Stimulated activated CD8-positive, alpha-beta memory T cell treated with anti-CD3 and anti-CD28 coated beads, Interleukin-15, amount 100 ng/mL, for 1 hour (primary cell): Measurements from ENCODE around the gene VAC14.

Source experiments
- DNase-seq: peaks from one replicate; pipeline ENCODE4 v3.0.0-alpha.2; 2020; ENCODE audit warnings: low read depth

Gene VAC14

DNA sequence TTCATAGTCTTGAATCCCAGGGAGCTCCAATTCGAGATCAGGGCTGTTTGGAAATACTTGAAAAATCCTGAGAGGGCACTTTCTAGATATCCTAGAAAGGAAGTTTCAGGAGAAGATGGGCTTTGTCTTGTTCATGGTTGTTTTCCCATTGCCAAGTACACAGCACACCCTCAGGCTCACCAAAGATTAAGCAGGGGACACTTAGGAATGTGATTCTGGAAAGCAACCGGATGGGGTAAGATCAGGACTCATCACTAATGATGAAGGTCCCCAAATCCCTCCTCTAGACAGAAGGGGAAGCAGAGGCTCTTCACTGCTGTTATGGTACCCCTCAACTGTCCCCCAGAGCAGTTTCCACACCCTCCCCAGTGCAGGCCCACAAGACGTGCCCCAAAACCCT lies 40.7 kb downstream of the VAC14 start:
- DNase-seq: no peak

DNA sequence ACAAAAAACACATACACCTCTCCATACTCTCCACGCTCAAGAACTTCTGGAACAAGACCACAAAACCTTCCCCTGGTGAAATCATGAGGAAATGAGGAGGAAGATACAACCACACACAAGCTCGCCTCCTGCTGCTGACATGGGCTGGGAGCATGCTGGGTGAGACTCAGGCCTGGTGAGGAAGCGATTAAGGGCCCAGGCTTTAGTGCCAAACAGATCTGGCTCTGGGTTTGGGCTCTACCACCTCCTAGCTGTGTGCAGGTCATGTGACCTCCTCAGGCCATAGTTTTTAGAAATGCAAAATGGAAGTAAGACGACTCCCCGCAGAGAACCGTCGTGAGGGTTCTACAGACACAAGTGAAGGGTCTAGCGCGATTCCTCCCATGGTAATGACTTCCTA lies 41.3 kb downstream of the VAC14 start:
- DNase-seq: no peak

DNA sequence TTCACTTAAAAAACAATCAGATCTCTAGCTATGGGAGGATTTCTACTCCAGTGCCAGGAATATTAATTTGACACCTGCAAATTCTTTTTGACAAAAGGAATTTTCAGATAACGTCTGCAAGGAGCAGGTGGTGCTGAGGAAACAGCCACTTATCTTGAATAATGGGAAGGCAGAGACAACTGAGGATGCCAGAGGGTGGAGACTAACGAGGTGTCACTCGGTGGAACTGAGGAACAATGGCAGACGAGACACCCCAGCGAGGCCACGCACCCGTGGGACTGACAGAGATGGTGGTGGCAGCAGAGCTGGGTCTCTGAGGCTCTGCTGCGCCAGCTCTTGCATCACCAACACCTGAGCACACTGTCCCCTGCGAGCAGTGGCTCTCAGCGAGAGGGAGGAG lies 42.2 kb downstream of the VAC14 start:
- DNase-seq: no peak

DNA sequence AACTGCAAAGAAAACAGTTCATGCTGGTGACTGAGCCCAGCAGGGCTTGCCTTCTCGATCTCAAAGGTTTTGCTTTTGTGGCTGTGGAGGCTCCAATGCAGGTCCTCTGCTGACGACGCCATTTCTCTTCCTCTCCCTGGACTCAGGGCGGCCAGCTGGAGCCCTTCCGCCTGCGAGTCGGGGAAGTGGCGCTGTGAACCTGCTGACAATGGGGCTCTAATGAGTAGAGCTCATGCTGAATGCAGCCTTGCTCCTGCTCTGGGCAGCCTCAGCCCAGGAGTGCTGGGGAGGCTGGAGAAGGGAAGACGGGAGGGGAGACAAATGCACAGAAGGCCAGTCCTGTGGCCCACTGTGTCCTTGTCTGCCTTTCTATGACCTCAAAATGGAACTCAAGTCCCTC lies 43.8 kb downstream of the VAC14 start:
- DNase-seq: no peak

DNA sequence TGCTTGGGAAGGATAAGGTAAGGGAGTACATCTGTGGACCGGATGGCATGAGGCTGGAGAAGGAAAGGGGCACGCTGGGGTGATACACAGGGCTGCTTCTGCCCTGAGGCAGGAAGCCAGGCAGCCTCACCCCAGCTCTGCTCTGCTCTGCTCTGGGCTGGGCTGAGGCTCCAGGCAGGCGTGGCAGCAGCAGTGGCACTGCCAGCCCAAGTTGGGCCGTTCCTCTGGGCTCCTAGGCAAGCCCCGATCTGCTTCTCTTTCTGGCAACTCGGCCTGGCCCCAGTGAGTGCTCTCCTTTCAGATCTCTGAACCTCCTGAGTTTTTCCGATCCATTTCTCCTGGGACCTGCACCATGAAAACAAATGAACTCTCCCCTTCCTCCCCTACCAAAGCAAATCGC lies 44.9 kb downstream of the VAC14 start:
- DNase-seq: no peak

DNA sequence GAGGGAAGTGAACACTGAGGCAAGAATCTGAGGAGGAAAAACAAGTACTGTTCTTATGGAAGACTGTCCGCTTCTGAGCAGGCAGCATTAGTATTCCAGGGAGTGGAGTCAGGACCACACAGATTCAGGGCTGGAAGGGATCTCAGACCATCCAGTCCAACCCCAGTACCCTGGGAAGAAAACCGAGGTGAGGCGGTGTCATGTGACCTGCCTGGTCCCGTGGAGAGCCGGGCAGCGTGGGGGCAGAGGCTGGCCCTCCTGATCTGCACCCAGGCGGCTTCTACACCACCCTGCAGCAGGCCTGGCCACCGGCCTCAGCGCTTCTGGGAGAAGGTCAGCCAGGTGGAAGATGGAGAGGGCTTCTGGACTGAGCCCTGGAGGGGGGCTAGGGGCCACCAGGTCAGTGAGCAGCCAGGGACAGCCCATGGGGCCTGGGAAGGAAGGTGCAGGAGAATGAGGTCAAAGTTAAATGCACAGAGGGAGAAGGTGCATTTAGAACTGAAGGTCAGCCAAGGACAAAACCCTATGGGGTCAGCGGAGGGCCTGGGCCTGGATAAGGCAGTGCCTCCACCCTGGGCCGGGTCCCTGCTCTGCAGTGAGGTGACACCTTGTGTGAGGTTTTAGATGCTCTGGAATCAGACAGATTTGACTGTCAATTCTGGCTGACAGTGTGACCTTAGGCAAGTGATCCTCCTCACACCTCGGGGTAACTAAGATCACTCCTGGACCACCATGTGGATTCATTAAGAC lies 45.9 kb downstream of the VAC14 start:
- DNase-seq: no peak

DNA sequence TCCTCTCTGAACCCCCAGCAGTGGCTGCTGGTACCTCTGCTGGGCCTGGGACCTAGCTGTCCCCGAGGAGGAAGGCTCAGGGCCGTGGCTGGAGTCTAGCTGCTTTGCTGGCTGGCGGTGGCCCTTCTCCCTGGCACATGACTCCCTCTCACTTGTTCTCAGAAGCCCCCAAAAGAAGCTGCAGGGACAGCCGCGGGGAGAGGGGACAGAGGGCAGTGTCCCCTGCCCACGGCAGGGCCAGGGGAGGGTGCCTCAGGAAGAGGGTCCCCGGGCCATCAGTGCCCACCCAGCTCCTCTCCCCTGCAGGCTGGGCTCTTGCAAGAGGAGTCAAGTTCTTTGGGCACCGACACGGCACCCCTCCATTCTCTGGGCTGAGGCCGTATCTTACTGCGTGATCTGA lies 46.6 kb downstream of the VAC14 start:
- DNase-seq: no peak

DNA sequence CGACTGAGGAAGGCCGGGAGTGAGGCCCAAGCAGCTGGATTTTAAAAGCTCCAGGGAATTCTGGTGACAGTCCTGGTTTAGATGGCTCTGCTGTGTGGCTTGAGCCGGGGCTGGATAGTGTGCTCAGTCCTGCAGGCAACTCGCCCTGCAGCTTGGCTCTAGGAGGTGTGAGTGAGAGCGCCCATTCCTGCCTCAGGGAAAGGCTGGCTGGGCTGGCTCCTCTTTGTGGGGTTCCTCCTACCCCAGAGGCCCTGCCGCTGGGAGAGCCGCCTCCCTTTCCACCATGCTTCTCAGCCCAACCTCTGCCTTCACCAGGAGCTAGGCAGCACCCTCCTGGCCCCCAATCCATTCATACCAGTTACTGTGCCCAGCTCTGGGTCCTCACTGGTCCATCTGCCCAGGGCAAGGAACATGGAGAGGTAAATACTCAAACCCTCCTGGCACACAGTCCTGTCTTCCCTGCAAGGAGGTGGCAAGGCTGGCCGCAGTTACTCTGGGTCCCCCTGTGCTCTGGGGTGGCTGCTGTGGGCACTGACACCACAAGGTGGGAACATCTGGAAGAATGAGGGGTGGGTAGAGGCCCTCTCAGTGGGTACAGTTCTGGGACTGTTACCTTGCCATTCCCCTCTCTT lies 47.1 kb downstream of the VAC14 start:
- DNase-seq: no peak

DNA sequence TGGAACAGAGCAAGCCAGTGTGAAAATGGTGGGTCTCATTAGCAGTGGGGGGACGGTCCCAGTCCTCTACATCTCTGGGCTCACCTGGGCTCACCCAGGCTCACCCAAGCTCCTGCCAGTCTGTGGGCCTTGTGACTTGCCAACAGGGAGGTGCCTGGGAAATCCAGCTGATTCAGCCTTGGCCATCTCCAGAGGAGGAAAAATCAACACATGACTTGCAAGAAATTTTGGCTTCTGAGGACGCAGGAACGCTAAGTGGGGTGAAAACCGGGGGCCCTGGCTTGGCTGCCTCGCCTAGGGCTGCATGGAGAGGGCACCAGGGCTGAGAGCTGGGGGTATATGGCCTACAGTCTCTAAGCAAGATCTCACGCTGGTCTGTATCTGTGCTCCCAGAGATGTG lies 47.7 kb downstream of the VAC14 start:
- no peak for DNase-seq

DNA sequence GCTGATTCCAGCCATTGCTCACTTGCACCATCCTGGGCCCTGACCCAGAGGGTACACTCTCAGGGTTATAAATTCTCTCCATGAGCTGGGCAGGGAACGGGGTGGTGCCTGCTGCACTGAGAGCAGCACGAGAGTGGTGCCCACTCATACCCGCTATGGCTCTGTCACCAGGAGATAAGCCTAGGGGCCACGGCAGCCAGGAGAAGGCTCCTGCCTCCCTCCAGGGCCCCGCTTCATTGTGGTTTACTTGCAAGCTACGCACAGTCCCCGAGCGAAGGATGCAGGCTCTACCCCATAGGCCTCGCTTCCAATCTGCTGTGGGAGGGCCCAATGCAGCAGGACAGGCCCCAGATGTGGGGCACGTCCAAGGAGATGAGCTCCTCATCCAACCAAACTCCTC lies 48.5 kb downstream of the VAC14 start:
- no peak for DNase-seq

DNA sequence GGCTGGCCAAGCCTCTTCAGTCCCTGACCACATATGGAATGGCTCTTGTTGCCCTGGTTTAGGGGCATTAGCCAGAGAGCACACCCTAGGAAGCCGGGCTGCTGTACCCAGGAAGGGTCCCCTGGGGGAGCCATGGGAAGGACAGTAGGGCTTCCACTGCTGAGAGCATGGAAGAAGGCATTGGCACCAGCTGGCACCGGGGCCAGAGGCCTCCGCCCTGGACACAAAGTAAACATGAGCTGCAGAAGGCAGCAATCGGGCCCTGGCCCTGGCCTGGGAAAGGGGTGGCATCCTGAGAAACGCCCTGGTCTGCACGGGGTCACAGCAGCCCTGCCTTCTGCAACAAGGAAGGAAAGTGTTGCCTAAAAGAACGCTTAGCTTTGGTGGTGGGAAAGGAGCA lies 49.4 kb downstream of the VAC14 start:
- no peak for DNase-seq

DNA sequence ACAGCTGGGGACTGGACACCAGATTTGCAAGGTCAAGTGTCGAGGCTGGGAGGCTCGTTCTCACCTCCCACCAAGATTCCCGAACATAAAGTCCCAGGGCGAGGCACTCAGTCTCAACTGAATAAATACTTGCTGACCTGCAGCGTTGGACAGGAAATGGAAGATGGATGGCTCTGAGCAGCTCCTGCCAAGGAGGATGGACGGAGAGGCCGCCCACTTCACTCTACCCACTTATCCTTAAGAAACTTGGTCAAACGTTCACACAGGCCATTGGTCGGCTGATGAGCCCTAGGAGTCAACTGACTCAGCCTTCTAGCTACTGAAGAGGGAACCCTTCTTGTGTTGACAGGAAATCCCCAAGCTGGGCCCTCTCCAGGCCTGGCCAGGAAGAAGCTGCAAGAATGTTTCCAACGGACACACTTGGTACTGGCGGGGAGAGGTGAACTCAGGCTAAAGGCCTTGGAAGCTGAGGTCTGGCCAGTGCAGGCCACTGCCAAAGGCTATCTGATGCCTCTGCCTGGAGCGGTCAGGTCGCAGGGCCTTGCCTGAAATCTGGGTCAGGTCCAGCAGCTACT lies 50.0 kb downstream of the VAC14 start:
- no peak for DNase-seq

DNA sequence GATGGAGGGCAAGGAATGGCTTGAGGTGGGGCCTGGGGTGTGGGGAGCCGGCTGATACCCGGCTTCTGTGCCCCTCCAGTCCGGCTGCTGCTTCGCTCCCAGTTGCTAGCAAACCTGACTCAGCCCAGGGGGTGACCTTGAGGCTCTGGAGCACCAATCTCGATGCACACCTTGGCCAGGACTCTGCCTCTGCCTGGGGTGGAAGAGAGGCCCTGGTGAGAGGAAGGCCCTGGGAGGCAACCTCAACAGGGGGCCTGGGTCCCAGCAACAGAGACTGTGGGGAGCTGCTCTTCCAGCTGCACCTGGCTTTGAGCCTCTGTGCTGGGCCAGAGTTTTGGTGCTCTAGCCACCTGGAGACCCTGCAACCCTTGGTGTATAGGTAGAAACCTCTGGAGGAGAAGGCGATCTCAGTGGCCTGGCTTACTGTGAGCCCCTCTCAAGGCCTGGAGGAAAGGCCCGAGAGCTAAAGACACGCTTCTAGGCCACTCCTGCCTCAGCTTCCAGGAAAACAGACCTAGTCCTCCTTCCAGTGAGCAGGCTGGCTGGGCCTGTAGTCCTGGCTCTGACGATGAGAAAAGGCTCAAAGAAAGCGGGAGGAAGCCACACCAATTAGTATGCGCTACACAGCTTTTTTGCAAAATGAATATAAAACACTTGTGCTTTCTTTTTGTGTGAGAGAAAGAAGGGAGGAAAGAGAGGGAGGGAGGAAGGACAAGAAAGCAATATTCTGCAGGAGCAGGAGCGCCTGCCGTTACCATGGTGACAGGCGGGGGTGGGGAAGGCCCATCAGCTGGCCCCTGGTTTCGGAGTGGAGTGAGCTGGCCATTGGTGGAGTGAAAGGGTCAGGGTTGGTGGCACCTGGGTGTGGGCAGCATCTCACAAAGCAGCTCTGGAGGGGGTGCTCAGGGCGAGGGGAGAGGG lies 51.0 kb downstream of the VAC14 start:
- DNase-seq: no peak

DNA sequence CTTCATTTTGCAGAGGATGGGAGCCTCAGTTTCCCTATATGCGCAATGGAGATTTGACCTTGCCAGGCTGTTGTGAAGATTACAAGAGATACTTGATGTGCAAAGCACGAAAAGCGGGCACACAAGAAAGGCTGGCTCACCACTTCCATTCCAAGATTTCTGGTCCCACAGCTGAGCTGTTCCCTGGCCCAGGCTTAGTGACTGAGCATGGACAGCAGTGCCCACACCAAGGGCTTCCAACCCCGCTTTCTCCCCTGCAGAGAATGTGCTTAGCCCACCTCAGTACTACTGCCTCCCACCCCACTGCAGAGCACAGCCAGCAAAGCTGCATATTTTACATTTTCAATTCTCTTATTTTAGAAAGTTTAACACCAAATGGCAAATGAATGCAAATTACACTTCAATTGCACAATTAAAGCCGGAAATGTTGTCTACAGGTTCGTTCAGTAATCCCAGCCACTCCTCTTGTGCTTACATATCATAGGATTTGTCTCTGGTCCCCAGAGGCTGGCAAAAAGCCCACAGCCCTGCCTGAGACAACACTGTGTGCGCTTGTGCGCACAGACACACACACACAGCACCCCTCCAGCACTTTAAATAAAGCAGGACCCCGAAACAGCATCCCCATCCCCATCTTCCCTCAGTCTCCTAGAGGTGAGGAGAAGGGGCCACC lies 51.8 kb downstream of the VAC14 start:
- DNase-seq: no peak

DNA sequence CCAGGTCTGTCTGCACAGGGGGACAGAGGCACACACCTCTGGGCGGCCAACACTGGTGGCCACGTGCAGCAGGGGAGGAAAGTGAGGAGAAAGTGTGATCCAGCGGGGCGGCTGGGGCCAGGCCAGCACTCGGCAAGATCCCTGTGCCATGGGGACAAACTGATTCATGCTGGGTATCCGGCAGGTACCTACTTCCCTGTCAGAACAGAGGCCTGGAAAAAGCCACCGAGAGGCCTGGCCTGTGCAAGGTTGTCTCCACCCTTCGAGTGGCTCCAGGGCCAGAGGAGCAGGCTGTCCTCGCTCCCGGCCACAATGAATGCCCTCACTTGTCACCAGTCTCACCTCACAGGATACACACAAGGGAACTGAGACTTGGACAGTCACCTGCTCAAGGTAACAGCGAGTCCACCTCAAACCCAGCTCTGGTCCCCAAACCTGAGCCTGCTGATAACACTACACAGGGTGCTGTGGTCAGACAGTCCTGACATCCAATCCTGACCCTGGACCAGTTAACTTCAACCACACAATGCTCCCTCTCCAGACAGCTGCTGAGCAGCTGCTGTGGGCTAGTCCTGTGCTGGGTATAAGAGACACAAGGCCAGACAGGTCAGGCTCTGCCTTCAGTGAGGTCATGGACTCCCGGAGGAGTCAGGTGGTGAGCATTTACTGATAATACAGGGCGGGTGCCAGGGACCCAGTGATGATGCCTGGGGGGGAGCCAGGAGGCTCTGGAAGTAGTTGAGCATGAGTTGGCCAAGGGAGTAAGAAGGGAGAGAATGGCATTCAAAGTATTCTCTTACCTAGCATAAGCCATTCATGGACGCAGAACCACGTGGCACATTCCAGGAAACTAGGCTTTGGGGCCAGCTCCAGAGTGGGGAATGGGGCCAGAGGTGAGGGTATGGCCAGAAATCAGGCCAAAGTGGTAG lies 53.0 kb downstream of the VAC14 start:
- DNase-seq: no peak

DNA sequence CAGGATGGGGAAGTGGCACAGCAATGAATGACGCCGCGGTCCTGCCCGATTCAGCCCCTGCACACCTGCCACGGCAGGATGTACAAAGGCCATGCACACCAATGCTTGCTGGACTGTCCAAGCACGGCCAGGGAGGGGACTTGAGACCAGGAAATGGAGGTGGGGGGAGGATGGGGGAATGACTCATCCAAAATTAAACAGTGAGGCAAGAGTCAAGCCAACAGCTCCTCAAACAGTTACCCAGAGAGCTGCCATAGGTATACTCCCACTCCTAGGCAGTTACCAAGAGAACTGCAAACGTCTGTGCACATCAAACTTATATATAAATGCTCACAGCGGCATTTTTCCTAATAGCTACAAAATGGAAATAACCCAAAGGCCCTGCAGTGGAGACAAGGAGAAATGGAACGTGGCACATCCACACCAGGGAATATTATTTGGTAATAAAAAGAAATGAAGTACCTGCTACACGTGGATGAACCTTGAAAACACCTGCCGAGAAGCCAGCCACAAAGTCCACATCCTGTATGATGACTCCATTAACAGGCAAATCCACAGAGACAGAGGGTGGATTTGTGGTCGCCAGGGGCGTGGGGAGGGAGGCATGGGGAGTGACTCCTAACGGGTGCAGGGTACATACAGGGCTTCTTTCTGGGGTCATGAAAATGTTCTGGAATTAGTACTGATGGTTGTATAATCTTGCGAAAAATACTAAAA lies 54.1 kb downstream of the VAC14 start:
- DNase-seq: no peak

DNA sequence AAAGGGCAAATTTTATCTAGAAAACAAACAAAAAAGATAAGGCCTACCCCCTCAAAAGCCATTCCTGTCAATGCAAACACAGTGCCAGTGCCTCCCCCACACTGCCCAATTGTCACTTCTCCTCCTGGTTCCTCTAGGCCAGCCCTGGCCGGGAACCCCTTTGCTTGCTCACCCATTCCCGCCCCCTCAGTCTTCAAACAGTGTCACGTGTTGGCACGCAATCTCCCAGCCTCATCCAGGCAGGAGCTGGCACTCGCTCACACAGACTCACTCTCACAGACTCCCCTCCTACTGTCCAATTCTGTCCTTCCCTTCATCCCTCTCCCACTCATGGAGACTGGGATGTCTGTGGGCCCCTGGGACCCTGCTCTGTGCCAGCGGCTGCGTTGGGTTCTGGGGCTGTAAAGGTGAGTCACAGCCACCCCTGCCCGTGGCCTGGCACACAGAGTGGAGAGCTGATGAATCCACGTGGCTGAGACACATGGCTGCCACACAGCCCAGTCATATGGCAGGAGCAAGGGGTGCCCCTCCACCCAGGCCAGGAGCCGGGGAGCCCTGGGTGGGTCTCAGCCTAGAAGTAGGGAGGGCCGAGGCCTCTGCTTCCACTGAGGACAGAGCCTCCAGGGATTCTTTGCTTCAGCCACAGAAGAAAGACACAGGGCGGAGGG lies 54.8 kb downstream of the VAC14 start:
- DNase-seq: no peak

DNA sequence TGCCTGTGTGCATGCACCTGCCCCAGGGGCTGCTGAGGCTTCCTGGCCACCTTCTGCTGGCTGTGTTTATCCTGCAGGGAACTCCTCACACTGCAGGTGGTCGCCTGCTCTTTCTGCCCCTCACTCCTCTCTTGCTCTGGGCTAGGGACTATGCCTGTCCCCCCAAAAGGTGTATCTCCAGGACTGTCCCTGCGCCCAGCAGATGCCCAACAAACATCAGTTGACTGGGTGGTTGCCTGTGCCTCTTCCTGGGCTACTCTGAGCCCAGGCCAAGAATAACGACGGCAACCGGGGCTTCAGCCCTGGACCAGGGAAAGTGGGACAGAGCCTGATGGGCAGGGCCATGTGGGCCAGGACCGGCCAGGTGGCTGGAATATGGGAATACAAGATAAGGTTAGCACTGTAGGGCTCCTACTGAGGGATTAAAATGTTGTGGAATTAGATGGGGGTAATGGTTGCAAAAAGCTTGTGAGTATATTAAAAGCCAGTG lies 55.4 kb downstream of the VAC14 start:
- DNase-seq: no peak

DNA sequence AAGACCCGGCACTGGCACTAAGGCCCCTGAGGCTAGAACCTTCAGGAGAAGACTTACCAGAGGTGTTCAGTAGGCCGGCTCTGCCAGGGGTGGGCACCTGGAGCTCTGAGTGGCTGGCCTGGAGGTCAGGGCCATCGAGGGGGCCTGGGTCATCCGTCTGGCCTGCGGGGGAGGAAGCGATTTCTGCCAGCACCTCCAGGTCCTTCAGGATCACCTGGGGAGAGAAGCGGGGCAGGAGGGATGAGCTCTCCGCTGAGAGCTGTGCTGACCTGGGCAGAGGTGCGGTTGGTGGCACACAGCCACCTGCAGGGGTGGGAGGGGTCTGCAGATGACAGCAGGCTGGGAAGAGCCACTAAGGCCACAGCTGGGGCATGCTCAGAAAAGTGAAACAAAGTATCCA lies 56.6 kb downstream of the VAC14 start:
- no peak for DNase-seq

DNA sequence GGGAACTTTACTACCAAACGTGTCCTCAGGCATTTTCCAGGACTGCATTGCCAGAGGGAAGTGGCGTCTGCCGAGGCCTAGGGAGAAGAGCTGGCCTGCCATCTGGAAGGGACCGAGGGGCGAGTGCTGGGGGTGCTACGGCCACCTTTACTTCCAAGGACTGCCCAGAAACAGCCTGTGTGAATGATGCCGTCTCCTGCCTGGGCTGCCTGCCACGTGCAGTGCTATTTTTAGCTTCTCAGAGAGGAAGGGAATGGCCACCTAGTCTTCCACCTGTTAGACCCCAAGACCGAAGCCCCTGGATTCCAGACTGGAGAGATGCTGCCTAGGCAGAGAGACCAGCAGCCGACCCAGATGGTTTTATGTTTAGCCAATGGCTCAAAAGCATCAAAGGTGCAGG lies 57.2 kb downstream of the VAC14 start:
- DNase-seq: no peak
